ENCODE results near the gene ANKRD17. TPM values are rescaled to one million over a fixed set of nuclear protein-coding genes. Genes with fewer than 3 reads are reported as not detected.

Gene ANKRD17
- total and polyA plus RNA-seq, 2 donors (not counting 3 experiments of a cell fraction or from before 2014, with no cell fraction given): 33.3 to 64.4 TPM

GRCh38 chr4:73034896-73035295, 223.7 kb downstream of the ANKRD17 start:
- intact Hi-C loops (cut with micrococcal nuclease): no loop called here

More at GRCh38 chr4:73034896-73035295, 223.7 kb downstream of the ANKRD17 start:
- Histone ChIP-seq H3K4me1 (ENCODE audit: control insufficient read depth, extremely low read depth, insufficient read depth, low read length) (no peaks in the 10 kb centered on the region), H3K4me2 (ENCODE audit: insufficient read depth, low read length) (no peak overlapping the region), H3K4me3 (replicated peaks in 1 of 3; ENCODE audit: insufficient read depth in 1 of 3, low read depth in 1 of 3, low read length in 3 of 3) (no peak overlapping the region), H3K9me3 (replicated peaks; ENCODE audit: control insufficient read depth, insufficient read depth, low read length) (no peaks in the 10 kb centered on the region), H3K36me3 (ENCODE audit: control insufficient read depth in 2 of 2, extremely low read depth in 1 of 2, insufficient read depth in 2 of 2, low read length in 2 of 2) (no peaks in the 10 kb centered on the region), H4K20me1 (replicated peaks; ENCODE audit: control insufficient read depth, extremely low read depth, insufficient read depth, low read length) (no peaks in the 10 kb centered on the region), H2AFZ (ENCODE audit: low read depth, low read length) (no peak overlapping the region), H3K9me1 (replicated peaks; ENCODE audit: control insufficient read depth, extremely low read depth, insufficient read depth, low read length) (no peaks in the 10 kb centered on the region), H3K79me2 (ENCODE audit: control insufficient read depth, insufficient read depth, low read length) (no peaks in the 10 kb centered on the region), H3K27ac (ENCODE audit: insufficient read depth, low read depth, low read length) (no peak overlapping the region), H3K9ac (replicated peaks; ENCODE audit: extremely low read depth, insufficient read depth, low read length) (no peak overlapping the region), H3K27me3 (ENCODE audit: control insufficient read depth in 2 of 2, insufficient read depth in 2 of 2, low read length in 2 of 2) (peaks cover 0 to 3% of the 10 kb centered on the region in 2 experiments)
- dilution Hi-C loops (cut with MboI; ENCODE audit: extremely low pct_ligation_motif_present, low sequenced_read_pairs): no loop called here
- POLR2A ChIA-PET: no interaction called here
- CTCF ChIA-PET: no interaction called here
- no TSS peak for BruUV-seq (replicated peaks)
- TF ChIP-seq JUN (IDR thresholded peaks at IDR 0.05; ENCODE audit: borderline replicate concordance, insufficient read depth, insufficient read length, low read depth) (no peak), POLR2A (IDR thresholded peaks at IDR 0.05; ENCODE audit: low read depth, low read length) (no peak), GATA2 (IDR thresholded peaks at IDR 0.05; ENCODE audit: insufficient read depth, insufficient read length, low read depth, low read length) (no peak), CTCF (IDR thresholded peaks at IDR 0.05; ENCODE audit: extremely low read depth in 1 of 2, insufficient read depth in 1 of 2, low read depth in 1 of 2, low read length in 2 of 2) (no peak), MYC (IDR thresholded peaks at IDR 0.05; ENCODE audit: low read depth, low read length) (no peak), POLR2AphosphoS5 (IDR thresholded peaks at IDR 0.05; ENCODE audit: insufficient read depth, low read depth, low read length) (no peak), EZH2 (IDR thresholded peaks at IDR 0.05; ENCODE audit: borderline replicate concordance, low read depth, low read length, severe bottlenecking) (no peak), FOS (IDR thresholded peaks at IDR 0.05; ENCODE audit: borderline replicate concordance, insufficient read depth, low read length) (no peak)
- TF ChIP-seq, protein P1, sequence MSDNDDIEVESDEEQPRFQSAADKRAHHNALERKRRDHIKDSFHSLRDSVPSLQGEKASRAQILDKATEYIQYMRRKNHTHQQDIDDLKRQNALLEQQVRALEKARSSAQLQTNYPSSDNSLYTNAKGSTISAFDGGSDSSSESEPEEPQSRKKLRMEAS (IDR thresholded peaks at IDR 0.05; ENCODE audit: insufficient read depth, insufficient read length): no peak
- DNase-seq (ENCODE audit: low read depth, low spot score) (no peak), FAIRE-seq (no peak)
